ENCODE measurements around the gene PITPNM3.
"Not testable (repeated sequence)": the region's sequence is repeated elsewhere in the genome, so short reads cannot be mapped to it uniquely, and the experiment has no call there.

The PITPNM3 gene

GRCh38 chr17:6488008-6488539, 68.3 kb downstream of the PITPNM3 start:
- no peak overlapping the region for H3K4me3 ChIP-seq (ENCODE audit: low read depth, low read length)
- no peak for DNase-seq (ENCODE audit: low read depth, low spot score)
- CTCF ChIA-PET = no interaction called here
- TF ChIP-seq CTCF (IDR thresholded peaks at IDR 0.05; ENCODE audit: insufficient read depth, low read length, missing control alignments) = no peak
- POLR2A ChIA-PET = no interaction called here

- no peak for TF ChIP-seq CTCF (IDR thresholded peaks at IDR 0.05; ENCODE audit: insufficient read depth, low read length, missing control alignments)
- ChIA-PET POLR2A (no interaction called here), CTCF (interaction anchor here (9.1 kb wide), 1 partner anchor 14 kb away, joined by 94 read pairs; no protein-coding TSS in a partner anchor)
- DNase-seq (ENCODE audit: low read depth, low spot score) = no peak
- no peak overlapping the region for H3K4me3 ChIP-seq (ENCODE audit: low read depth, low read length)
Measured at GRCh38 chr17:6487251-6488007, 68.9 kb downstream of the PITPNM3 start.

GRCh38 chr17:6485646-6486412, 70.5 kb downstream of the PITPNM3 start:
- DNase-seq (ENCODE audit: low read depth, low spot score) = no peak
- TF ChIP-seq CTCF (IDR thresholded peaks at IDR 0.05; ENCODE audit: insufficient read depth, low read length, missing control alignments) = no peak
- POLR2A ChIA-PET = no interaction called here
- no peak overlapping the region for H3K4me3 ChIP-seq (ENCODE audit: low read depth, low read length)
- CTCF ChIA-PET = interaction anchor here (9.1 kb wide), 1 partner anchor 12 kb away, joined by 94 read pairs; no protein-coding TSS in a partner anchor

GRCh38 chr17:6483507-6483906, 72.8 kb downstream of the PITPNM3 start:
- ChIA-PET POLR2A (no interaction called here), CTCF (interaction anchor here (9.1 kb wide), 1 partner anchor 10 kb away, joined by 94 read pairs; no protein-coding TSS in a partner anchor)
- H3K4me3 ChIP-seq (ENCODE audit: low read depth, low read length) = no peak overlapping the region
- no peak for DNase-seq (ENCODE audit: low read depth, low spot score)
- TF ChIP-seq CTCF (IDR thresholded peaks at IDR 0.05; ENCODE audit: insufficient read depth, low read length, missing control alignments) = no peak

DNA sequence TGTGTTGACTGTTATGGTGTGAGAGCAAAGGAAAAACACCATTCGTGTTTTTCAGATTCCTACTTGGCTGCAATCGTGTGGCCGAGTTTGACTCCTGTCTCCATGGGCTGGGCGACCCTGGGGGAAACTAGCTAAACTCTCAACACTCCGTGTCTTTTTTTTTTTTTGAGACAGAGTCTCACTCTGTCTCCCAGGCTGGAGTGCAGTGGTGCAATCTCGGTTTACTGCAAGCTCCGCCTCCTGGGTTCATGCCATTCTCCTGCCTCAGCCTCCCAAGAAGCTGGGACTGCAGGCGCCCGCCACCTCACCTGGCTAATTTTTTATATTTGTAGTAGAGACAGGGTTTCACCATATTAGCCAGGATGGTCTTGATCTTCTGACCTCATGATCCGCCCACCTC, 73.6 kb downstream of the PITPNM3 start:
- DNase-seq (ENCODE audit: low read depth, low spot score); POLR2A ChIA-PET; H3K4me3 ChIP-seq (ENCODE audit: low read depth, low read length): not testable (repeated sequence)
- CTCF ChIA-PET = interaction anchor here (9.1 kb wide), 1 partner anchor 9 kb away, joined by 94 read pairs; no protein-coding TSS in a partner anchor

GRCh38 chr17:6482105-6482455, 74.3 kb downstream of the PITPNM3 start:
- DNase-seq (ENCODE audit: low read depth, low spot score) = no peak
- ChIA-PET POLR2A (no interaction called here), CTCF (interaction anchor here (9.1 kb wide), 1 partner anchor 9 kb away, joined by 94 read pairs; no protein-coding TSS in a partner anchor)
- H3K4me3 ChIP-seq (ENCODE audit: low read depth, low read length) = no peak overlapping the region
- no peak for TF ChIP-seq CTCF (IDR thresholded peaks at IDR 0.05; ENCODE audit: insufficient read depth, low read length, missing control alignments)
